A204.1 (cell line): ENCODE measurements around the gene TIMM50.

Experiments used
- FAIRE-seq: peaks from 2 replicates; lab custom pipeline; 2012; peaks lifted over from hg19 to GRCh38; lab: Jason Lieb, UNC

The TIMM50 gene

DNA sequence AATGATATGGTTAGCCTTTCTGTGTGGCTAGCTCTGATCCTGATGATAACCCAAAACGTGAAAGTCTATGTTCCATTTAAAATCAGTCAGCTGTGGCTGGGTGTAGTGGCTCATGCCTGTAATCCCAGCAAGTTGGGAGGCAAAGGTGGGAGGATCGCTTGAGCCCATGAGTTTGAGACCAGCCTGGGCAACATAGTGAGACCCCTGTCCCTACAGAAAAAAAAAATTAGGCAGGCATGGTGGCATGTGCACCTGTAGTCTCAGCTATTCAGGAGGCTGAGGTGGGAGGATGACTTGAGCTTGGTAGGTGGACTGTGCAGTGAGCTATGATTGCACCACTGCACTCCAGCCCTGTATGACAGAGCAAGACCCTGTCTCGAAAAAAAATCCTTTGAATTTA is 53.2 kb downstream of the TIMM50 start:
- FAIRE-seq = no peak

DNA sequence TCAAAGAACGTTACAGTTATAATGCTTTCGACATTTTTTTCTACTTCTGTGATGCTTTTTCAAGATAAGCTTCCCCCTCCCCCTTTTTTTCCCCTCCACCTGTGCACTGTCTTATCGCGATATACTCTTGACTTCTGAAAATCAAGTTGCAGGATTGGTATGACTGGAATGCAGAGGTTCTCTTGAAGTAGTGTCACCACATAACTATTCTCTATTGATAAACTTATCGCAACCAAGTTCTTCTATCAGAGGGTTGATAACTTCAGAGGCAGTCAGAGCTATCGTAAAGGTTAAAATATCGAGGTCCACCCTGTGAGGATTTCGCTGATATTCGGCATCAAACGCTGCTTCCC is 58.5 kb downstream of the TIMM50 start:
- FAIRE-seq = no peak

DNA sequence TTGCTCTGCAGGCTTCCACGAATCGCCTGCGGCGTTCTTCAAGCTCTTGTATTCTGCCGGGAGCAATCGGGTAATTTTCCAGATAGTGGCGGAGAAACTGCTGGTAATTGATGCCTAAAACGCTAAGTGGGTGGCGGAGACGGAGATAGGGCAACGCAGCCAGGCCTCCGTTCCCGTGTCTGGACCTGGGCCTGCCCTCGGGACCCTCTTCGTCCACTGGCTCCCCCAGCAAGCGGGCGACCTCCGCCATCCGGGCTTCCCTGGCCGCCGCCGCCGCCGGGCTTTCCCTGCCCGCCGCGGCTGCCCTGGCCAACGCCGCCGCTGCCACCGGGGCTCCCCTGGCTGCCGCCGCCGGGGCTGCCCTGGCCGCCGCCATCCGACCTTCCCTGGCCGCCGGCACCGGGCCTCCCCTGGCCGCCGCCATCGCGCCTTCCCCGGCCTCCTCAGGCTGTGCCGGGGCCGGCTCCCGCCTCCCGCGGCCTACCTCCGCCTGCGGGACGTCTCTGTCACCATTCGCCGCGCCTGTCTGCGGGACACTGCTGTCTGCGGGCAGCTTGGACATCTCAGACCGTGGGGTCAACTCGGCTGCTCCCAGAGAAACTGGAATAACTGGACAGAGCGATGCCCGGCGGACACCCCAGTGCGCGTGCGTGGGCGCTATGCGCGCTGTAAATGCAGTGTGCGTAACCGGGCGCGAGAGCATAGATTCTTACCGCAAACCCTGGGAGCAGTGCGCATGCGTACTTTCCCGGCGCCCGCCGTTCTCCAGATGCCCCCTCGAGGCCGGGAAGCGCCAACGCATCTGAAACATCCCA is 59.1 kb downstream of the TIMM50 start, which contains the start of gene EID2:
Gene EID2 (minus strand): TSS at position 644 of the 815 bp plus-strand sequence. CDS start 82 bp downstream, at position 562.
- FAIRE-seq = peak; percentile 95

DNA sequence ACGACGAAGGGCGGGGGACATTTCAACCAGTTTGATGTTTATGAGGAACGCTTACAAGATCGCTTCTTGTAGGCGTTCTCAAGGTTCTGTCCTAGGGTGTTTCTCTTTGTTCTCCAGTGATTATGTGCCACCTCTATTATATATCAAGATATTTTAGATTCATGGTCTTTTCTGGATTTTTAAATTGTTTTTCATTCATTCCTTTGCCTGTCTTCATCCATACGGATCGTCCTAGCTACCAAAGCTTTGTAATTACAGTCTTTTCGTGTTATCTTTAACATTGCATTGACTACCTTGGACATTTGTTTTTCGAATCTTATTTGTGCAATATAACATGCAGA is 59.7 kb downstream of the TIMM50 start:
- no peak for FAIRE-seq
